HepG2 (cell line): ENCODE results near the gene SSTR5. TPM values are rescaled to one million over a fixed set of nuclear protein-coding genes. Genes with fewer than 3 reads are reported as not detected.
A peak's percentile ranks its signal among the peaks of the same experiment; 100 is the strongest.

Source experiments
- ATAC-seq: fragments of 200-7000 bp; cut with Tn5 transposase; 3 replicates; pipeline ENCODE4 v1.9.1; 2020; ENCODE audit warnings: mild to moderate bottlenecking, moderate library complexity
- BruUV-seq: library from RNA; stranded (reverse); fragments of 400-500 nt; replicated peaks from 2 replicates; lab custom pipeline; 2021; lab: Mats Ljungman, UMichigan
- CTCF ChIA-PET: fragments of 300-600 bp; formaldehyde crosslinking; extraction: SDS; loops from one replicate; lab custom pipeline; 2021; ENCODE audit warnings: low total read pairs, inconsistent platforms, low intra/inter-chr PET ratio; lab: Yijun Ruan, JAX
- POLR2A ChIA-PET: fragments of 350-600 bp; sonication (Branson Sonifier 250); formaldehyde crosslinking; loops from one replicate; lab custom pipeline; 2020; ENCODE audit warnings: antibody characterized with exemption, inconsistent platforms; lab: Yijun Ruan, JAX
- DNase-seq: peaks from one replicate; pipeline ENCODE4 v3.0.0-alpha.2; 2015; ENCODE audit warnings: low spot score
- FAIRE-seq: peaks from 3 replicates; lab custom pipeline; 2011; peaks lifted over from hg19 to GRCh38; lab: Jason Lieb, UNC
- H2AFZ ChIP-seq: one replicate; pipeline ENCODE4 v1.6.1; 2011; ENCODE audit warnings: low read length, inconsistent platforms
- H3K27ac ChIP-seq: fragments of 300-600 bp; 3 replicates; pipeline ENCODE4 v1.8.0; 2011; ENCODE audit warnings: mixed run types, mild to moderate bottlenecking, mixed read lengths, low read length, inconsistent platforms; ENCODE audit not compliant: insufficient read depth; ENCODE audit errors: extremely low read length
- H3K27me3 ChIP-seq, 2 experiments: fragments of 200-600 bp in 1 of 2; 2 replicates in 1 of 2; 3 replicates in 1 of 2; pipeline versions ENCODE4 v1.6.0 to v1.8.0; 2011; ENCODE audit warnings: low read length in 2 of 2, mild to moderate bottlenecking in 2 of 2, moderate library complexity in 2 of 2, inconsistent platforms in 1 of 2; ENCODE audit not compliant: insufficient read depth in 2 of 2, control insufficient read depth in 1 of 2
- H3K36me3 ChIP-seq, 2 experiments: fragments of 200-600 bp in 1 of 2; replicated peaks in 1 of 2; 2 replicates in 1 of 2; 3 replicates in 1 of 2; pipeline versions ENCODE4 v1.5.1 to v1.8.0; 2011; ENCODE audit warnings: low read length in 2 of 2, inconsistent platforms in 1 of 2; ENCODE audit not compliant: insufficient read depth in 2 of 2, control insufficient read depth in 1 of 2
- H3K4me1 ChIP-seq: 2 replicates; pipeline ENCODE4 v1.5.1; 2012; ENCODE audit warnings: low read length, inconsistent platforms; ENCODE audit not compliant: insufficient read depth
- H3K4me2 ChIP-seq: 2 replicates; pipeline ENCODE4 v1.6.0; 2011; ENCODE audit warnings: low read depth, low read length, inconsistent platforms
- H3K4me3 ChIP-seq, 3 experiments: fragments of 200-600 bp in 1 of 3; sonication (generic), shearing (Covaris generic) in 1 of 3; replicated peaks in 1 of 3; 2 replicates each; pipeline ENCODE4 v1.5.1; 2011 to 2016; ENCODE audit warnings: low read length in 3 of 3, inconsistent platforms in 2 of 3, low read depth in 2 of 3, mild to moderate bottlenecking in 2 of 3, control low read depth in 1 of 3, mixed read lengths in 1 of 3; ENCODE audit not compliant: insufficient read depth in 1 of 3
- H3K79me2 ChIP-seq: one replicate; pipeline ENCODE4 v1.6.1; 2011; ENCODE audit warnings: low read length, inconsistent platforms; ENCODE audit not compliant: insufficient read depth
- H3K9ac ChIP-seq: 2 replicates; pipeline ENCODE4 v1.6.0; 2011; ENCODE audit warnings: mild to moderate bottlenecking, low read depth, low read length, inconsistent platforms; ENCODE audit not compliant: insufficient read depth
- H3K9me3 ChIP-seq: 2 replicates; pipeline ENCODE4 v1.5.1; 2012; ENCODE audit warnings: mild to moderate bottlenecking, low read length
- H4K20me1 ChIP-seq: 2 replicates; pipeline ENCODE4 v1.6.0; 2011; ENCODE audit warnings: inconsistent platforms, mild to moderate bottlenecking, low read length, moderate library complexity; ENCODE audit not compliant: insufficient read depth
- CENPX ChIP-seq: sonication (generic); formaldehyde crosslinking; IDR thresholded peaks from 2 replicates; pipeline ENCODE4 v1.9.0; 2021; ENCODE audit warnings: mild to moderate bottlenecking, missing genetic modification reagents, moderate library complexity
- HDAC2 ChIP-seq: sonication (generic); formaldehyde crosslinking; IDR thresholded peaks from 2 replicates; pipeline ENCODE4 v1.4.0; 2020; ENCODE audit warnings: missing genetic modification reagents
- HINFP ChIP-seq: sonication (generic); formaldehyde crosslinking; IDR thresholded peaks from 2 replicates; pipeline ENCODE4 v1.4.0; 2020; ENCODE audit warnings: low read depth, mild to moderate bottlenecking, missing genetic modification reagents
- HNRNPL ChIP-seq: fragments of 200-400 bp; formaldehyde crosslinking; IDR thresholded peaks from 2 replicates; pipeline ENCODE4 v1.6.1; 2017; ENCODE audit warnings: mild to moderate bottlenecking, low read depth, low read length
- KDM2A ChIP-seq: sonication (generic); formaldehyde crosslinking; IDR thresholded peaks from 2 replicates; pipeline ENCODE4 v1.4.0; 2020; ENCODE audit warnings: low read depth, missing genetic modification reagents, borderline replicate concordance
- LCORL ChIP-seq, 2 experiments: fragments of 450-650 bp in 1 of 2; sonication (generic) in 1 of 2; formaldehyde crosslinking in 1 of 2; IDR thresholded peaks; 2 replicates each; pipeline versions ENCODE4 v1.5.0 to v1.6.1; 2017 to 2020; ENCODE audit warnings: antibody characterized with exemption in 1 of 2, missing genetic modification reagents in 1 of 2
- MTF2 ChIP-seq: sonication (generic); formaldehyde crosslinking; IDR thresholded peaks from 2 replicates; pipeline ENCODE4 v1.5.0; 2020; ENCODE audit warnings: missing genetic modification reagents, borderline replicate concordance
- POGK ChIP-seq: sonication (generic); formaldehyde crosslinking; conservative IDR thresholded peaks from 2 replicates; pipeline ENCODE4 v1.8.0; 2022; ENCODE audit warnings: mild to moderate bottlenecking, moderate library complexity, missing genetic modification reagents
- RAD21 ChIP-seq: fragments of 450-650 bp; formaldehyde crosslinking; IDR thresholded peaks from 2 replicates; pipeline ENCODE4 v1.5.0; 2020; ENCODE audit warnings: mild to moderate bottlenecking
- SMC3 ChIP-seq: IDR thresholded peaks from 2 replicates; pipeline ENCODE4 v1.6.1; 2011; ENCODE audit warnings: low read length, improper control_type of control experiment
- ZNF501 ChIP-seq: sonication (generic); formaldehyde crosslinking; IDR thresholded peaks from 2 replicates; pipeline ENCODE4 v1.5.1; 2020; ENCODE audit warnings: mild to moderate bottlenecking, moderate library complexity, missing genetic modification reagents
- ZNF572 ChIP-seq: sonication (generic); formaldehyde crosslinking; IDR thresholded peaks from 2 replicates; pipeline ENCODE4 v1.5.1; 2020; ENCODE audit warnings: mild to moderate bottlenecking, missing genetic modification reagents
- ZNF687 ChIP-seq: sonication (generic); formaldehyde crosslinking; IDR thresholded peaks from 2 replicates; pipeline ENCODE4 v1.5.1; 2020; ENCODE audit warnings: mild to moderate bottlenecking, missing genetic modification reagents, moderate library complexity
- ZNF724P ChIP-seq: sonication (generic); formaldehyde crosslinking; IDR thresholded peaks from 2 replicates; pipeline ENCODE4 v1.8.0; 2022; ENCODE audit warnings: missing genetic modification reagents, borderline replicate concordance
- ZSCAN22 ChIP-seq: sonication (generic); formaldehyde crosslinking; IDR thresholded peaks from 2 replicates; pipeline ENCODE4 v1.4.0; 2020; ENCODE audit warnings: mild to moderate bottlenecking, missing genetic modification reagents
- WGBS: methylation state at CpG from one replicate; pipeline ENCODE4 v1.1.6; 2017; ENCODE audit warnings: low lambda C conversion rate; 5-methylcytosine and 5-hydroxymethylcytosine counted together
- in situ Hi-C: cut with HindIII; loops from 2 replicates; pipeline ENCODE4 v1.10.0; 2017; ENCODE audit warnings: low pct_unique_long_range_greater_than_20kb; ENCODE audit not compliant: extremely low pct_ligation_motif_present
- intact Hi-C: fragments of 100-400 bp; cut with micrococcal nuclease; formaldehyde crosslinking; loops from one replicate; pipeline ENCODE4 v1.10.0; 2022; ENCODE audit not compliant: unreplicated experiment
- polyA plus RNA-seq, 8 experiments: library from polyadenylated mRNA; depleted of rRNA in 3 of 8; stranded (reverse) in 7 of 8; unstranded in 1 of 8; fragments of >200 nt; fragmentation: Illumina TruSeq in 4 of 8; extraction: Trizol in 4 of 8; gene quantifications; 2 replicates each; pipeline versions ENCODE4 v1.2.1 to v1.2.3, GENCODE V29; 2011 to 2016; ENCODE audit warnings: low read depth in 4 of 8, missing spikeins in 1 of 8, mixed read lengths in 1 of 8; ENCODE audit not compliant: insufficient read depth in 1 of 8
- total RNA-seq, 5 experiments: library from RNA; depleted of rRNA; stranded (reverse); fragments of >200 nt; fragmentation: Illumina TruSeq; extraction: Trizol; gene quantifications; 2 replicates each; pipeline ENCODE4 v1.2.3, GENCODE V29; 2016; ENCODE audit warnings: low read depth in 1 of 5

Gene SSTR5
- total and polyA plus RNA-seq, 2 of the 13 experiments (the other 11 are each of a cell fraction or from before 2014, with no cell fraction given), result 0.20 to 0.49 TPM

GRCh38 chr16:1054660-1055556 is 17.6 kb upstream of the SSTR5 start:
- no peak overlapping the region for H3K4me3 ChIP-seq
- no peaks in the 10 kb centered on the region for H3K36me3 ChIP-seq
- peaks cover 2% of the 10 kb centered on the region; the same call in 1 of the 2 replicates for H4K20me1 ChIP-seq
- H3K9ac ChIP-seq, result no peak overlapping the region
- H3K27me3 ChIP-seq, result peaks cover 19 to 55% of the 10 kb centered on the region in 2 experiments
- WGBS, result 24% methylated on average over 10 of the region's 34 CpGs
- ATAC-seq (peak; percentile 82), DNase-seq (peak; percentile 26), FAIRE-seq (no peak)
- ChIA-PET POLR2A (no interaction called here), CTCF (interaction anchor here (4.4 kb wide), 1 partner anchor 242 kb away, joined by 42 read pairs; no protein-coding TSS in a partner anchor)
- in situ Hi-C loops, result loop anchor here (5.0 kb wide), 1 partner anchor 243 kb away; no protein-coding TSS in a partner anchor
- no peaks in the 10 kb centered on the region for H3K9me3 ChIP-seq
- H3K4me1 ChIP-seq, result no peaks in the 10 kb centered on the region
- intact Hi-C loops, result no loop called here
- no peak overlapping the region for H3K4me2 ChIP-seq
- BruUV-seq, result no TSS peak
- no peak overlapping the region for H3K27ac ChIP-seq
- H2AFZ ChIP-seq, result no peak overlapping the region
- H3K79me2 ChIP-seq, result no peaks in the 10 kb centered on the region
- TF ChIP-seq LCORL (IDR thresholded peaks at IDR 0.05), result no peak
- TF ChIP-seq LCORL (CRISPR knock-in tag; IDR thresholded peaks at IDR 0.05), result peak; percentile 51; the same call in 1 of the 2 replicates
- TF ChIP-seq SMC3, result peak; percentile 43; the same call in 1 of the 2 replicates
- TF ChIP-seq ZNF687 (CRISPR knock-in tag), result peak; percentile 37; the same call in 1 of the 2 replicates
- no peak for TF ChIP-seq ZSCAN22
- TF ChIP-seq HNRNPL, result 0 out of 2 replicates have a peak, but pooled peaks have one; percentile 30
- peak; percentile 64; the same call in 1 of the 2 replicates for TF ChIP-seq ZNF572 (CRISPR knock-in tag)
- peak; percentile 40; the same call in 1 of the 2 replicates for TF ChIP-seq ZNF724P
- TF ChIP-seq POGK (CRISPR knock-in tag), result 0 out of 2 replicates have a peak, but pooled peaks have one; percentile 46
- TF ChIP-seq ZNF501 (CRISPR knock-in tag), result 0 out of 2 replicates have a peak, but pooled peaks have one; percentile 21
- peak; percentile 87; the same call in 1 of the 2 replicates for TF ChIP-seq MTF2 (CRISPR knock-in tag)
- TF ChIP-seq KDM2A, result peak; percentile 54; the same call in 1 of the 2 replicates
- TF ChIP-seq HINFP (CRISPR knock-in tag), result no peak
- TF ChIP-seq RAD21 (CRISPR knock-in tag), result peak; percentile 90
- no peak for TF ChIP-seq CENPX (CRISPR knock-in tag)
- no peak for TF ChIP-seq HDAC2 (CRISPR knock-in tag)
